ENCODE measurements around the gene MPL. TPM values are rescaled to one million over a fixed set of nuclear protein-coding genes. Genes with fewer than 3 reads are reported as not detected.

MPL gene
- total and polyA plus RNA-seq, 2 of the 13 experiments (the other 11 are each of a cell fraction or from before 2014, with no cell fraction given): not detected

GRCh38 chr1:43338001-43338400 is 383 bp downstream of the MPL start:
- H3K79me2 ChIP-seq (ENCODE audit: insufficient read depth, low read length): no peaks in the 10 kb centered on the region
- no peak for FAIRE-seq
- CTCF ChIA-PET (ENCODE audit: low intra/inter-chr PET ratio, low total read pairs): no interaction called here
- intact Hi-C loops (cut with micrococcal nuclease; ENCODE audit: unreplicated experiment): no loop called here
- H3K4me1 ChIP-seq (ENCODE audit: insufficient read depth, low read length): peaks cover 29% of the 10 kb centered on the region
- no peak overlapping the region for H3K27ac ChIP-seq (ENCODE audit: extremely low read length, insufficient read depth, low read length)
- no peak for TF ChIP-seq ARNT (IDR thresholded peaks at IDR 0.05)
- no peak for TF ChIP-seq GLI4 (CRISPR knock-in tag; IDR thresholded peaks at IDR 0.05; ENCODE audit: borderline replicate concordance)
- no peak for TF ChIP-seq ZNF564 (CRISPR knock-in tag; IDR thresholded peaks at IDR 0.05)
- TF ChIP-seq SNRNP70 (IDR thresholded peaks at IDR 0.05; ENCODE audit: low read depth, low read length): no peak
- no peak for TF ChIP-seq SMAD3 (CRISPR knock-in tag; IDR thresholded peaks at IDR 0.05)
- TF ChIP-seq ZNF792 (CRISPR knock-in tag; IDR thresholded peaks at IDR 0.05): no peak
- no peak for TF ChIP-seq ZNF597 (CRISPR knock-in tag; IDR thresholded peaks at IDR 0.05)
- TF ChIP-seq ZNF619 (CRISPR knock-in tag; IDR thresholded peaks at IDR 0.05): no peak
- no peak for TF ChIP-seq FOXM1 (CRISPR knock-in tag; IDR thresholded peaks at IDR 0.05)
- TF ChIP-seq NFIC (IDR thresholded peaks at IDR 0.05; ENCODE audit: low read length): no peak
- H4K20me1 ChIP-seq (ENCODE audit: insufficient read depth, low read length): no peaks in the 10 kb centered on the region
- POLR2A ChIA-PET: no interaction called here
- DNase-seq (ENCODE audit: low spot score): no peak
- no peak overlapping the region for H2AFZ ChIP-seq (ENCODE audit: low read length)
- H3K4me2 ChIP-seq (ENCODE audit: low read depth, low read length): no peak overlapping the region
- in situ Hi-C loops (cut with HindIII; ENCODE audit: extremely low pct_ligation_motif_present, low pct_unique_long_range_greater_than_20kb): no loop called here
- no peaks in the 10 kb centered on the region for H3K36me3 ChIP-seq (replicated peaks in 1 of 2; ENCODE audit: control insufficient read depth in 1 of 2, insufficient read depth in 2 of 2, low read length in 2 of 2)
- H3K27me3 ChIP-seq (ENCODE audit: control insufficient read depth in 1 of 2, insufficient read depth in 2 of 2, low read length in 2 of 2): no peaks in the 10 kb centered on the region; a peak in 1 of 5 replicates
- H3K9ac ChIP-seq (ENCODE audit: insufficient read depth, low read depth, low read length): no peak overlapping the region
- WGBS (ENCODE audit: low lambda C conversion rate): 72% methylated on average over 3 of the region's 5 CpGs
- ATAC-seq: no peak
- BruUV-seq (replicated peaks): no TSS peak
- H3K9me3 ChIP-seq (ENCODE audit: low read length): no peaks in the 10 kb centered on the region
- no peak overlapping the region for H3K4me3 ChIP-seq (replicated peaks in 1 of 3; ENCODE audit: insufficient read depth in 1 of 3, low read depth in 2 of 3, low read length in 3 of 3)

Data from HepG2 (cell line).